Left renal cortex interstitium (tissue), 4 donors: ENCODE measurements around the gene PRKG1. TPM values are rescaled to one million over a fixed set of nuclear protein-coding genes. Genes with fewer than 3 reads are reported as not detected.

Source experiments
- DNase-seq, 4 donors: peaks; one replicate each; pipeline ENCODE4 v3.0.0-alpha.2; 2013; ENCODE audit warnings: low read depth in 4 of 4, low spot score in 2 of 4, missing footprints in 1 of 4
- polyA plus RNA-seq, 4 donors: library from polyadenylated mRNA; unstranded; fragments of 120-200 nt; gene quantifications; one replicate each; pipeline ENCODE4 v1.2.1, GENCODE V29; 2013; ENCODE audit not compliant: insufficient read length in 4 of 4

Gene PRKG1
- polyA plus RNA-seq, 4 donors: 12.3 to 14.3 (median 13.4) TPM

DNA sequence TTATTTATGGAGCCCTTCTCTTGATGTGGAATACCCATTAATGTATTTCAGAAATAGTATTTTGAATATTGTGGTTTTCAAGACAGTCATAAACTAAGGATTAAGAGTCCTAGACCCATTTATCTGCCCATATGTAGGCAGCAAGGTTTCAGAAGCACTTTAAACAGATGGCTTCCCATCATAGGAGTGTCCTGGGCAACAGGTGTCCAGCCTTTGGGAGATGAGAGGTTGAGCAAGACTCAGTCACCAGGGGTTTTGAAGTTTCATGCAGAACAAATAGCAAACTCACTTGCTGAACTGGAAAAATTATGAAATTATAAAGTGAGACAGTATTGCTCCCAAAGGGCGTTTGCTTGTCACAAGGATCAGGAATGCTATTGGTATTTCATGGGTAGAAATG, 818.0 kb downstream of the PRKG1 start:
- no peak for DNase-seq

- no peak for DNase-seq
Observed at GRCh38 chr10:51892965-51893658, 818.8 kb downstream of the PRKG1 start.

DNA sequence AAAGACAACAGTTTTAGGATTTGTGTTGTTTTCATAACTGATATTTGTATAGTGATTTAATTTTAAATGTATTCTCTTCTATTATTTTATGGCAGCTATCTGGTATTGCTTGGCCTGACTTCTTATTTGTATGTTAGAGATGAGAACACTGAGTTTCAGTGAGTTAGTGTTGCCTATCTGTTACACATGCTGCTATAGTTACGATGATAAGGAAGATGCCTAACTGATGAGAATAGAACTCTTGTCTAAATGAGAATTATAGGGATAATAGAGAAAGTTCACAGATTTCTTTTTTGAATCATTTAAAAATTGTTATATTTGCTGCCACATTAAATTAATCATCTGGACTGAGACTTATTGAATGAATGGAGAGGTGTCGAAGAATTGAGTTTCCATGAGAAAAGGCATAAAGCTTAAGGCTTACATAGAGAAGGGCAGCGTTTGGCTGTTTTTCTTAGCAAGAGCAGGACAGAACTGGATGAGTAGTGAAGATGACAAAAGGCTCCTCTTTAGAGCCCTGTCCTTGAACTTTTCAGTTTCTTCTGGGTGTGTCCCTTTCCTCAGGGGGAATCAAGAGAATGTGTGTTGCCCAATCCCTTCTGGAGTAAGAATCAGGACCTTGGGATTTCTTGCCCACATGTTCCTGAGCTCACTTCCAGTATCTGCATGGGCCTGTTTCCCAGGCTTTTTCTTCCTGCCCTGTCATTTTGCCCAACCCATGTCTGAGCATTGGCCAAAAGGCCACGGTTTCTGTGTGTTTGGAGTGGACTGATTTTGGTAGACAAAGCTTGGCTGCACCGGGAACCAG, 820.7 kb downstream of the PRKG1 start:
- no peak for DNase-seq

- DNase-seq: no peak
Observed at GRCh38 chr10:51896849-51897248, 822.6 kb downstream of the PRKG1 start.

- no peak for DNase-seq
Observed at GRCh38 chr10:51897560-51897959, 823.3 kb downstream of the PRKG1 start.

GRCh38 chr10:51900180-51900579, 825.9 kb downstream of the PRKG1 start:
- no peak for DNase-seq

- no peak for DNase-seq
Observed at GRCh38 chr10:51903675-51904074, 829.4 kb downstream of the PRKG1 start.

GRCh38 chr10:51905032-51905431, 830.7 kb downstream of the PRKG1 start:
- DNase-seq: no peak

- no peak for DNase-seq
Observed at GRCh38 chr10:51907361-51907760, 833.1 kb downstream of the PRKG1 start.

DNA sequence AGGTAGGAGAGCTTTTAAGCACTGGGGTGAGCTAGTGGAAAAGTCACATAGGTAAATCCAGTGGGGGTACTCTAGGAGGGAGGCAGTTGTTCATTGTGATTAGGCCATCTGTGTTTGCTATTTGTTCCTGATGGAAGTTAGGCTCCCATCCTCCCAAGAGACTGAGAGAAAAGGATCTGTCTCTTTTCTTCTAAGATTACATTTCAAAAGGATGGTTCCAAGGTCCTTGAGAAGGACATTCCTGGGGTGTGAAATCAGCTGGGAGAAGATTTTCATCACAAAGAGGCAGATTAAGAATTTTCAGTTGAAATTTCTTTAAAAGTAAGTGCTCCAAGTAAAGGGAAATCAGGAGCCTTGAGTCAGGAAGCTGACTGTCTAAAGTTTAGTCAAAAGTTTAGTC, 835.9 kb downstream of the PRKG1 start:
- DNase-seq: no peak

DNA sequence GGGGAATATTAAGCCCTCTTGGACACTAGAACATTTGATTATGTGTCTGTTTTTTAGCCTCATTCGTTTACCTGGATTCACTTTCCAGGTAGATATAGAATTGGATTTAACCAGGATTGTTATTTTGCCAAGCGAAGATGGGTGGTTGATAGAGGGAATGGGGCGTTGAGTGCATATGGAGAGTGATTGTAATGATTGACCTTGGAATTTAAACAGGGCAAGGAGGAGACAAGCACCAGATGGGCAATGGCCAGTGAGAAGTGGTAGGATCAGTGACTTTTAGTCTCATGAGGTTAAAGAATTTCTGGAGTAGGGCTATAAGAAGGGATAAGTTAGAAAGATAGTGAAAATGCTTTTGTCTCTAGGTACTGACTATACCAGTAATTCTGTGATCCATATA, 836.3 kb downstream of the PRKG1 start:
- no peak for DNase-seq

DNA sequence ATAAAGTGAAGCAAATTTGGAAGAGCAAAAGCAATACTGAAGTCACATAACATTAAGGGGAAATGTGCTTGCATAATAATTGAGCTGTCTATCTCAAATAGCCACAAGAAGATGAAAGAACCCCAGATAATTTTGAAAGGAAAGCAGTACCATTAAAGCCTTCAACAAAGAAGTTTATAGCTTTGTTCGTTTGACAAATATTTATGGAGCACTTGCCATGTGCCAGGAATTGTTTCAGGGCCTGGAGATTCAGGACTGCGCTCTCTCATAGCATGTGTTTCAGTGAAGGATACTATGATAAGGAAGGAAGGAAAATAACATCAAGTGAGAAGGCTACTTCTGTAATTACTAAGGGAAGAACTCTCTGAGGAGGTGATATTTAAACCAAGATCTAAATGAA, 837.4 kb downstream of the PRKG1 start:
- DNase-seq: no peak

GRCh38 chr10:51915031-51915542, 840.8 kb downstream of the PRKG1 start:
- no peak for DNase-seq

DNA sequence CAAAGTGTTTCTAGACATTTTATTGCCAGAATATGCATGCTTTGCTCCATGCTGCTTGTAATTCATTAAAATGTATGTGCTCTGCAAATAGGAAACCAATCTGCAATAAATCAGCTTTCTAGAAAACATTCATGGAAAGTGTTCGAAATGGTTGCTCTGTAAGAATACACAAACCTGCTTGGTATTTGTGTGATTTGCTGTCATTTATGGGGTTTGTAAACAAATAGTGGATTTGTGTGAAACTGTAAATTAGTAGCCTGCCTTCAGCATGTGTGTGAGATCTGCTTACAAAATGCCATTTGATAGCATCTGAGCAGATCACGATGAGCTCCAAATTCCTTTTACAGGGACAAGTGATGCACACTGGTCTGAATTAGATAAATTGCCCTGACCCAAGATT, 844.2 kb downstream of the PRKG1 start:
- no peak for DNase-seq

DNA sequence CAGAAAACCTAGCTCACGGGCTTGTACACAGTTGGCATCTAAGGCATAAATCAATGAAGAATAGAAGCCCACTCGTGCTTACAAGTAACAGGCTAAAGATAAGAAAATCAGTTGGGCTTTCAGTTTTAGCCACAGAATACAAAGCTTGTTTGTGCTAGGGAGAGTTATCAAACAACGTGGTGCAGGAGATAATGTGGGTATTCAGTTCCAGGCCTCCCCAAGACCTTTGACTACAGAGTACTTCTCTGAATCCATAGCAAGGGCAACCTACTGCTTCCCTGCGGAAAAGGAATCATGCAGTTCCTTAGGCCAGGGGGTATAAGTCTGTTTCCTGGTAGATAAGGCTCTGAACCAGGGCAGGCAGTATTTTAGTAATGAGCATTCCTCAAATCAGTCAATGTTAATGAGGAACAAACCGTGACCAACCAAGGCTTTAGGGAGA, 844.6 kb downstream of the PRKG1 start:
- no peak for DNase-seq

DNA sequence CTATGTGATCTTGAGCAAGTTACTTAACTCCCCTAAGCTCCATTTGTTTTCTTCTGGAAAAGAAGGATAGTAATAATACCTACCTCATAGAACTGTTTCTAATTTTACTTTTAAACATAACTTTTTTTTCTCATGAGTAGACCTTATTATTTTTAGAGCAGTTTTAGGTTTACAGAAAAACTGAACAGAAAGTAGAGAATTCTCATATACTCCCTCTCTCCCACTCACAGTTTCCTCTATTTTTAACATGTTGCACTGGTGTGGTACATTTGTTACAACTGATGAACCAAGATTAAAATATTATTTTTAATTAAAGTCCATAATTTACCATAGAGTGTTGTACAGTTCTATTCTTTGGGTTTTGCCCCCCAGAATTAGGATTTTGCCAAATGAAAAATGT, 846.4 kb downstream of the PRKG1 start:
- no peak for DNase-seq

GRCh38 chr10:51924359-51924758, 850.1 kb downstream of the PRKG1 start:
- no peak for DNase-seq

DNA sequence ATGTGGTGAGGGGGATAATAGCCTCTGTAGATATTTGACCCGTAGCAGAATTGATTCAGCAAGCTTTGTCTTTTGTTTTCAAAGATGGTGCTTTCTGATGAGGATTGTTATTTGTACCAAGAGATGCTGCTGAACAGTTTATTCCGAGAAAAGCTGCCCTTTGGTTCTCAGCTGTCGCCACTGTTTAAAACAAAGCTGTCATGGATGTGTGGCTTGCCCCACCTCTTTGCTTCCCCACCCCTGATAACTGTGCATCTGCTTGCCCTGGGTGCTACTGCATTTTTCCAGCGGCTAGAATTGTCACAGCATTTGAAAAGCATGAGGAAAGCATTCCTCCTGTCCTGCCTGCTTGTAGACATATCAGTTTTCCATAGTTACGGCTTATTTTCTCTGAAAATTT, 852.0 kb downstream of the PRKG1 start:
- no peak for DNase-seq

DNA sequence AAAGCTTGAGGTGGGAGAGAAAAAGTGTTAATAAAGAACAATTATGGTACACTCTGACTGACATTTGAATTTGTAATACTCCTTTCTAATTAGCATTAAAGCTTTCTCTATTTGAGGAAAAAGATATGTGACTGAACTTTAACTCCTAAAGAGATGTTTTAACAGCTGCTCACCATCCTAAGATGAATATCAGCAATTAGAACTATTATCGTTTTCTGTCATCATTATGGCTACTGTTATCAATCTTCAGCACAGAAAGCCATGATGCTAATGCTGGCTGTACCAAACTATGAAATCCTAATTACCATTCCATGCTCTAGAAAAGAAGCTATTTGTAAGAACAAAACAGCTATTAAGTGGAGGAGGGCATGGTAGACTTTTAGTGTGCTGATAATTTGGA, 853.9 kb downstream of the PRKG1 start:
- DNase-seq: no peak

- no peak for DNase-seq
Observed at GRCh38 chr10:51932530-51932929, 858.2 kb downstream of the PRKG1 start.

GRCh38 chr10:51934373-51934772, 860.1 kb downstream of the PRKG1 start:
- DNase-seq: no peak

DNA sequence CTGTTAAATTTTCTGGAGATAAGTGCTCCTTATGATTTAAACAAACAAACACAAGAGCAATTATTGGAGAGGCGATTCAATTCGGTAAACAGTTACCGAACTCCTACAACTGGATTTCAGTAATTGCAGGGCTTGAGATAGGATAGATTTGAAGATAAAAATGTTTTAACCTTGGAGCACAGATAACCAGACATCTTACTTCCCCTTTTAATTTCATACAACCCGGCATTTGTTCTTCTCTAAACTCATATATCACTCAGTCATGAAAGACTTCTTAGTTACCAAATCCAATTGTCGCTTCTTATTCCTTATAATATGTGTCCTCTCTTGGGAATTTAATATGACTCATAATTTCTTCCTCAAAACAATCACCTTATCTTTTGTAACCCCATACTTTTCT, 861.1 kb downstream of the PRKG1 start:
- DNase-seq: no peak
